T-cell (primary cell): Measurements from ENCODE around the gene SPATA25. TPM values are rescaled to one million over a fixed set of nuclear protein-coding genes. Genes with fewer than 3 reads are reported as not detected.

Experiments used
- ATAC-seq, 4 experiments: fragments of 200-7000 bp in 3 of 4; fragments of 150-1000 bp in 1 of 4; cut with Tn5 transposase; replicated peaks in 1 of 4; 1 replicate in 3 of 4; 2 replicates in 1 of 4; pipeline ENCODE4 v1.10.0; 2021; ENCODE audit warnings: moderate library complexity in 3 of 4, mild to moderate bottlenecking in 2 of 4, moderate number of reproducible peaks in 1 of 4
- CTCF ChIA-PET, 2 donors: fragments of 300-600 bp; sonication (Branson Sonifier 250); formaldehyde crosslinking; loops; one replicate each; lab custom pipeline; 2022; ENCODE audit warnings: antibody characterized with exemption in 2 of 2; lab: Charles Lee
- POLR2A ChIA-PET, 2 donors: fragments of 300-600 bp; sonication (Branson Sonifier 250); formaldehyde crosslinking; loops; one replicate each; lab custom pipeline; 2022; ENCODE audit warnings: antibody characterized with exemption in 2 of 2; lab: Charles Lee
- DNase-seq, 35 experiments: peaks; one replicate each; pipeline versions ENCODE4 v3.0.0 to v3.0.0-alpha.2; 2013 to 2023
- H3K27ac ChIP-seq: one replicate; pipeline ENCODE4 v1.5.1; 2013; ENCODE audit warnings: low read length
- H3K27me3 ChIP-seq, 2 experiments: replicated peaks in 1 of 2; 1 replicate in 1 of 2; 2 replicates in 1 of 2; pipeline versions ENCODE4 v1.6.1 to v1.7.0; 2013; ENCODE audit warnings: low read length in 1 of 2, mixed read lengths in 1 of 2; ENCODE audit not compliant: control insufficient read depth in 2 of 2, insufficient read depth in 2 of 2; ENCODE audit errors: extremely low read depth in 1 of 2
- H3K36me3 ChIP-seq, 2 donors: 1 replicate in 1 of 2; 2 replicates in 1 of 2; pipeline versions ENCODE4 v1.6.1 to v1.7.0; 2013; ENCODE audit warnings: low read length in 1 of 2; ENCODE audit not compliant: control insufficient read depth in 2 of 2, insufficient read depth in 1 of 2; ENCODE audit errors: extremely low read depth in 1 of 2
- H3K4me1 ChIP-seq, 2 experiments: 1 replicate in 1 of 2; 2 replicates in 1 of 2; pipeline versions ENCODE4 v1.6.1 to v1.7.0; 2013; ENCODE audit warnings: low read length in 2 of 2, mixed read lengths in 1 of 2; ENCODE audit not compliant: insufficient read depth in 2 of 2, control insufficient read depth in 1 of 2; ENCODE audit errors: extremely low read depth in 1 of 2
- H3K4me3 ChIP-seq, 2 donors: 1 replicate in 1 of 2; 2 replicates in 1 of 2; pipeline versions ENCODE4 v1.5.1 to v1.7.0; 2013; ENCODE audit warnings: mild to moderate bottlenecking in 2 of 2, low read length in 1 of 2, moderate library complexity in 1 of 2; ENCODE audit not compliant: control insufficient read depth in 1 of 2; ENCODE audit errors: extremely low read depth in 1 of 2
- H3K9me3 ChIP-seq: 2 replicates; pipeline ENCODE4 v1.7.0; 2013
- H3K27ac Mint-ChIP-seq, 2 donors: one replicate each; pipeline ENCODE4 v1.8.0; 2020 to 2021; ENCODE audit warnings: mild to moderate bottlenecking in 2 of 2, mixed read lengths in 2 of 2
- H3K27me3 Mint-ChIP-seq, 2 donors: one replicate each; pipeline ENCODE4 v1.8.0; 2021 to 2022; ENCODE audit warnings: mixed read lengths in 2 of 2
- H3K36me3 Mint-ChIP-seq: one replicate; pipeline ENCODE4 v1.8.0; 2021; ENCODE audit warnings: mixed read lengths
- H3K4me1 Mint-ChIP-seq, 3 donors: one replicate each; pipeline ENCODE4 v1.8.0; 2020 to 2022; ENCODE audit warnings: mixed read lengths in 3 of 3, mild to moderate bottlenecking in 1 of 3
- H3K4me3 Mint-ChIP-seq, 3 donors: one replicate each; pipeline ENCODE4 v1.8.0; 2020 to 2022; ENCODE audit warnings: mild to moderate bottlenecking in 3 of 3, mixed read lengths in 3 of 3, moderate library complexity in 3 of 3
- H3K9me3 Mint-ChIP-seq, 3 donors: one replicate each; pipeline ENCODE4 v1.8.0; 2020 to 2022; ENCODE audit warnings: mixed read lengths in 3 of 3
- WGBS: methylation state at CpG from one replicate; pipeline ENCODE4 v1.1.5; 2013; ENCODE audit warnings: missing lambda C conversion rate; ENCODE audit not compliant: insufficient coverage; 5-methylcytosine and 5-hydroxymethylcytosine counted together
- total RNA-seq, 35 experiments: library from RNA in 6 of 35; stranded (reverse) in 6 of 35; fragments of 120-200 nt in 1 of 35; gene quantifications; one replicate each; pipeline versions ENCODE4 v1.2.1 to v1.2.4 and lab custom pipeline; 2013 to 2026

SPATA25 gene
- total RNA-seq, 5 donors from 2014 or later (not counting 1 experiment from before 2014, with no cell fraction given) = 0.68 to 4.6 (median 3.6) TPM

GRCh38 chr20:45921337-45922189, 34.1 kb upstream of the SPATA25 start:
- ATAC-seq (no peak), DNase-seq (no peak)
- H3K4me3 ChIP-seq = no peak overlapping the region
- peaks cover 0 to 42% of the 10 kb centered on the region in 2 experiments for H3K27me3 ChIP-seq
- Mint-ChIP-seq H3K27ac (no peak overlapping the region), H3K27me3 (peaks cover 16 to 32% of the 10 kb centered on the region in 2 donors), H3K4me1 (peaks cover 0 to 5% (median 3%) of the 10 kb centered on the region in 3 donors), H3K36me3 (no peaks in the 10 kb centered on the region), H3K9me3 (no peaks in the 10 kb centered on the region), H3K4me3 (no peak overlapping the region)
- H3K4me1 ChIP-seq = peaks cover 0 to 3% of the 10 kb centered on the region in 2 experiments
- CTCF ChIA-PET = interaction anchor here in 1 of 2 donors (0.7 kb wide), 1 partner anchor 129 kb away, joined by 3 read pairs; no protein-coding TSS in a partner anchor
- H3K9me3 ChIP-seq = no peaks in the 10 kb centered on the region
- no peaks in the 10 kb centered on the region for H3K36me3 ChIP-seq
- no peak overlapping the region for H3K27ac ChIP-seq
- 78% methylated on average over 6 of the region's 11 CpGs for WGBS
- POLR2A ChIA-PET = no interaction called here

GRCh38 chr20:45920462-45921336, 33.3 kb upstream of the SPATA25 start:
- no peak for DNase-seq
- H3K27me3 ChIP-seq = peaks cover 0 to 49% of the 10 kb centered on the region in 2 experiments
- H3K27ac ChIP-seq = no peak overlapping the region
- ChIA-PET CTCF (no interaction called here), POLR2A (no interaction called here)
- no peaks in the 10 kb centered on the region for H3K9me3 ChIP-seq
- Mint-ChIP-seq H3K27ac (no peak overlapping the region), H3K9me3 (no peaks in the 10 kb centered on the region), H3K27me3 (peaks cover 24 to 41% of the 10 kb centered on the region in 2 donors), H3K36me3 (no peaks in the 10 kb centered on the region), H3K4me3 (no peak overlapping the region), H3K4me1 (peaks cover 0 to 5% (median 3%) of the 10 kb centered on the region in 3 donors)
- WGBS = 70% methylated on average over 5 of the region's 9 CpGs
- no peaks in the 10 kb centered on the region for H3K36me3 ChIP-seq
- H3K4me3 ChIP-seq = no peak overlapping the region
- H3K4me1 ChIP-seq = peaks cover 0 to 3% of the 10 kb centered on the region in 2 experiments
- no peak for ATAC-seq

- H3K9me3 Mint-ChIP-seq = no peaks in the 10 kb centered on the region
- Histone ChIP-seq H3K9me3 (no peaks in the 10 kb centered on the region), H3K4me3 (no peak overlapping the region), H3K36me3 (no peaks in the 10 kb centered on the region), H3K27me3 (peaks cover 0 to 56% of the 10 kb centered on the region in 2 experiments), H3K27ac (no peak overlapping the region), H3K4me1 (peaks cover 0 to 3% of the 10 kb centered on the region in 2 experiments)
- no peak overlapping the region for H3K27ac Mint-ChIP-seq
- peaks cover 24 to 41% of the 10 kb centered on the region in 2 donors for H3K27me3 Mint-ChIP-seq
- POLR2A ChIA-PET = no interaction called here
- CTCF ChIA-PET = interaction anchor here in 1 of 2 donors (1.0 kb wide), 1 partner anchor 165 kb away, joined by 3 read pairs; no protein-coding TSS in a partner anchor
- WGBS = 17% methylated on average over 2 of the region's 11 CpGs
- no peak for ATAC-seq
- H3K36me3 Mint-ChIP-seq = no peaks in the 10 kb centered on the region
- DNase-seq = no peak
- peaks cover 0 to 5% (median 3%) of the 10 kb centered on the region in 3 donors for H3K4me1 Mint-ChIP-seq
- no peak overlapping the region for H3K4me3 Mint-ChIP-seq
Observed at GRCh38 chr20:45919542-45920399, 32.3 kb upstream of the SPATA25 start.

GRCh38 chr20:45918779-45919537, 31.5 kb upstream of the SPATA25 start:
- ATAC-seq (no peak), DNase-seq (no peak)
- Histone ChIP-seq H3K27me3 (peaks cover 0 to 59% of the 10 kb centered on the region in 2 experiments), H3K9me3 (no peaks in the 10 kb centered on the region), H3K4me3 (no peak overlapping the region), H3K36me3 (no peaks in the 10 kb centered on the region), H3K4me1 (no peaks in the 10 kb centered on the region), H3K27ac (no peak overlapping the region)
- 100% methylated on average over 4 of the region's 12 CpGs for WGBS
- Mint-ChIP-seq H3K4me3 (no peak overlapping the region), H3K36me3 (no peaks in the 10 kb centered on the region), H3K9me3 (no peaks in the 10 kb centered on the region), H3K27me3 (peaks cover 31 to 46% of the 10 kb centered on the region in 2 donors), H3K4me1 (no peaks in the 10 kb centered on the region), H3K27ac (no peak overlapping the region)
- ChIA-PET CTCF (interaction anchor here in 1 of 2 donors (1.0 kb wide), 1 partner anchor 166 kb away, joined by 3 read pairs; no protein-coding TSS in a partner anchor), POLR2A (no interaction called here)

- H3K27me3 ChIP-seq = peaks cover 0 to 63% of the 10 kb centered on the region in 2 experiments
- no peaks in the 10 kb centered on the region for H3K4me1 ChIP-seq
- WGBS = 92% methylated on average over 2 of the region's 5 CpGs
- CTCF ChIA-PET = no interaction called here
- no peak overlapping the region for H3K27ac ChIP-seq
- no peaks in the 10 kb centered on the region for H3K9me3 ChIP-seq
- DNase-seq = no peak
- Mint-ChIP-seq H3K9me3 (no peaks in the 10 kb centered on the region), H3K27me3 (peaks cover 31 to 46% of the 10 kb centered on the region in 2 donors), H3K27ac (no peak overlapping the region), H3K4me1 (no peaks in the 10 kb centered on the region), H3K4me3 (no peak overlapping the region), H3K36me3 (no peaks in the 10 kb centered on the region)
- no peaks in the 10 kb centered on the region for H3K36me3 ChIP-seq
- POLR2A ChIA-PET = interaction anchor here in 1 of 2 donors (0.5 kb wide), 1 partner anchor 13 kb away, joined by 10 read pairs; no protein-coding TSS in a partner anchor
- ATAC-seq = no peak
- no peak overlapping the region for H3K4me3 ChIP-seq
Observed at GRCh38 chr20:45918182-45918737, 30.8 kb upstream of the SPATA25 start.
